HepG2 (cell line): Measurements from ENCODE around the gene ZCCHC24. TPM values are rescaled to one million over a fixed set of nuclear protein-coding genes. Genes with fewer than 3 reads are reported as not detected.

Experiments
- CC2D1A ChIP-seq: sonication (generic); formaldehyde crosslinking; IDR thresholded peaks from 2 replicates; pipeline ENCODE4 v1.8.1; 2023; ENCODE audit warnings: mild to moderate bottlenecking, missing genetic modification reagents
- GATAD2A ChIP-seq: IDR thresholded peaks from 2 replicates; pipeline ENCODE4 v1.6.1; 2016
- HIC2 ChIP-seq: sonication (generic); formaldehyde crosslinking; IDR thresholded peaks from 2 replicates; pipeline ENCODE4 v1.9.0; 2022; ENCODE audit warnings: low read depth, missing genetic modification reagents
- KLF11 ChIP-seq: IDR thresholded peaks from 2 replicates; pipeline ENCODE4 v1.6.1; 2016; ENCODE audit warnings: missing compliant biosample characterization
- KLF9 ChIP-seq: IDR thresholded peaks from 2 replicates; pipeline ENCODE4 v1.6.1; 2016; ENCODE audit warnings: low read depth
- MXD4 ChIP-seq: IDR thresholded peaks from 2 replicates; pipeline ENCODE4 v1.6.1; 2016; ENCODE audit warnings: mild to moderate bottlenecking, missing biosample characterization, missing genetic modification reagents
- PRDM15 ChIP-seq: sonication (generic); formaldehyde crosslinking; IDR thresholded peaks from 2 replicates; pipeline ENCODE4 v1.4.0; 2020; ENCODE audit warnings: missing genetic modification reagents
- RBAK ChIP-seq: sonication (generic); formaldehyde crosslinking; IDR thresholded peaks from 2 replicates; pipeline ENCODE4 v1.5.1; 2020; ENCODE audit warnings: mild to moderate bottlenecking, missing genetic modification reagents
- RBFOX2 ChIP-seq: fragments of 200-400 bp; formaldehyde crosslinking; IDR thresholded peaks from 2 replicates; pipeline ENCODE4 v1.6.1; 2017; ENCODE audit warnings: low read depth, mild to moderate bottlenecking, low read length
- SAFB2 ChIP-seq: sonication (generic); formaldehyde crosslinking; IDR thresholded peaks from 2 replicates; pipeline ENCODE4 v1.5.1; 2020; ENCODE audit warnings: missing genetic modification reagents, low read depth, mild to moderate bottlenecking, borderline replicate concordance
- SNAPC4 ChIP-seq: sonication (generic); formaldehyde crosslinking; IDR thresholded peaks from 2 replicates; pipeline ENCODE4 v1.4.0; 2020; ENCODE audit warnings: mild to moderate bottlenecking, missing genetic modification reagents
- ZBTB8A ChIP-seq: sonication (generic); formaldehyde crosslinking; IDR thresholded peaks from 2 replicates; pipeline ENCODE4 v1.4.0; 2020; ENCODE audit warnings: mild to moderate bottlenecking, low read depth, missing genetic modification reagents, borderline replicate concordance
- ZC3H4 ChIP-seq: sonication (generic); formaldehyde crosslinking; IDR thresholded peaks from 2 replicates; pipeline ENCODE4 v1.4.0; 2020; ENCODE audit warnings: missing genetic modification reagents, borderline replicate concordance
- ZNF605 ChIP-seq: sonication (generic); formaldehyde crosslinking; IDR thresholded peaks from 2 replicates; pipeline ENCODE4 v1.8.0; 2022; ENCODE audit warnings: mild to moderate bottlenecking, missing genetic modification reagents
- ZNF800 ChIP-seq: sonication (generic); formaldehyde crosslinking; IDR thresholded peaks from 2 replicates; pipeline ENCODE4 v1.4.0; 2020; ENCODE audit warnings: missing genetic modification reagents
- ZNF83 ChIP-seq: sonication (generic); formaldehyde crosslinking; IDR thresholded peaks from 2 replicates; pipeline ENCODE4 v1.4.0; 2020; ENCODE audit warnings: missing genetic modification reagents, mild to moderate bottlenecking, borderline replicate concordance
- polyA plus RNA-seq, 8 experiments: library from polyadenylated mRNA; depleted of rRNA in 3 of 8; stranded (reverse) in 7 of 8; unstranded in 1 of 8; fragments of >200 nt; fragmentation: Illumina TruSeq in 4 of 8; extraction: Trizol in 4 of 8; gene quantifications; 2 replicates each; pipeline versions ENCODE4 v1.2.1 to v1.2.3, GENCODE V29; 2011 to 2016; ENCODE audit warnings: low read depth in 4 of 8, missing spikeins in 1 of 8, mixed read lengths in 1 of 8; ENCODE audit not compliant: insufficient read depth in 1 of 8
- total RNA-seq, 5 experiments: library from RNA; depleted of rRNA; stranded (reverse); fragments of >200 nt; fragmentation: Illumina TruSeq; extraction: Trizol; gene quantifications; 2 replicates each; pipeline ENCODE4 v1.2.3, GENCODE V29; 2016; ENCODE audit warnings: low read depth in 1 of 5

ZCCHC24 gene
- total and polyA plus RNA-seq, 2 of the 13 experiments (the other 11 are each of a cell fraction or from before 2014, with no cell fraction given) = 3.1 to 7.9 TPM

GRCh38 chr10:79347894-79348639, 97.4 kb downstream of the ZCCHC24 start (continued):
- TF ChIP-seq PRDM15 (CRISPR knock-in tag) (no peak), ZNF605 (CRISPR knock-in tag) (peak; percentile 69; the same call in 1 of the 2 replicates), MXD4 (peak; percentile 66; the same call in 1 of the 2 replicates), ZNF800 (CRISPR knock-in tag) (peak; percentile 78; the same call in 1 of the 2 replicates), KLF11 (CRISPR knock-in tag) (peak; percentile 63; the same call in 1 of the 2 replicates), ZBTB8A (no peak), KLF9 (CRISPR knock-in tag) (peak; percentile 74; the same call in 1 of the 2 replicates), GATAD2A (CRISPR knock-in tag) (peak; percentile 51), RBAK (CRISPR knock-in tag) (no peak), CC2D1A (0 out of 2 replicates have a peak, but pooled peaks have one; percentile 46), HIC2 (CRISPR knock-in tag) (0 out of 2 replicates have a peak, but pooled peaks have one; percentile 15), SAFB2 (0 out of 2 replicates have a peak, but pooled peaks have one; percentile 47), RBFOX2 (peak; percentile 61), ZC3H4 (no peak), ZNF83 (CRISPR knock-in tag) (0 out of 2 replicates have a peak, but pooled peaks have one; percentile 45), SNAPC4 (CRISPR knock-in tag) (peak; percentile 71)
